Epithelial cell of proximal tubule (primary cell): ENCODE data around the gene PIBF1. TPM values are rescaled to one million over a fixed set of nuclear protein-coding genes. Genes with fewer than 3 reads are reported as not detected.
A peak's percentile ranks its signal among the peaks of the same experiment; 100 is the strongest.
"Not testable (repeated sequence)": the region's sequence is repeated elsewhere in the genome, so short reads cannot be mapped to it uniquely, and the experiment has no call there.

Experiments used
- DNase-seq: peaks from one replicate; pipeline ENCODE4 v3.0.0-alpha.2; 2011; ENCODE audit warnings: low read depth
- H3K4me3 ChIP-seq: 2 replicates; pipeline ENCODE4 v1.5.1; 2011; ENCODE audit warnings: low read depth, mild to moderate bottlenecking, low read length
- CTCF ChIP-seq: conservative IDR thresholded peaks from 2 replicates; pipeline ENCODE4 v1.5.1; 2012; ENCODE audit warnings: low read depth, mild to moderate bottlenecking, low read length
- total RNA-seq: library from RNA; depleted of rRNA; stranded (reverse); fragments of >200 nt; gene quantifications from 2 replicates; pipeline ENCODE4 v1.2.3, GENCODE V29; 2015

Gene PIBF1
- total RNA-seq, 1 donor from 2014 or later = 13.1 TPM

GRCh38 chr13:72757792-72758535, 24.0 kb upstream of the PIBF1 start:
- no peak for DNase-seq
- TF ChIP-seq CTCF = no peak
- H3K4me3 ChIP-seq = no peak overlapping the region

DNA sequence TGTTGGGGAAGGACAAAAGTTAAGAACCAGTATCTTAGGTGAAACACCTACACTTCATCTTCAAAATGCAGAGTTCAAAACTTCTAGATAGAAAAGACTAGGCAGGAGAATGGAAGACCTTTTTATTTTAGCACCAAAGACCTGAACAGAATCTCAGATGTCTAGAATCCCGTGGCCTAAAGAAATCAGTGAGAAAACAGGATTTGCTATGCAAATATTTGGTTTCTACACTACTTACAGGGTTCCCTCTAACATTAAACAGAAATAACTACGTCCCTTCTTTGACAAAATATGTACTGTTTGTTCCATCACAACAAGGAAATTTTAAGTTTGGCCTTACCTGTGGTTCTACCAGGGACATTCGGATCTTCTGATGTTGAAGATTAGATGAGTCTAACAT, 21.7 kb upstream of the PIBF1 start:
- TF ChIP-seq CTCF = no peak

GRCh38 chr13:72763411-72763810, 18.5 kb upstream of the PIBF1 start:
- TF ChIP-seq CTCF = no peak
- H3K4me3 ChIP-seq = no peak overlapping the region
- DNase-seq = no peak

More for the DNA sequence above, 21.7 kb upstream of the PIBF1 start:
- H3K4me3 ChIP-seq = no peak overlapping the region
- no peak for DNase-seq

DNA sequence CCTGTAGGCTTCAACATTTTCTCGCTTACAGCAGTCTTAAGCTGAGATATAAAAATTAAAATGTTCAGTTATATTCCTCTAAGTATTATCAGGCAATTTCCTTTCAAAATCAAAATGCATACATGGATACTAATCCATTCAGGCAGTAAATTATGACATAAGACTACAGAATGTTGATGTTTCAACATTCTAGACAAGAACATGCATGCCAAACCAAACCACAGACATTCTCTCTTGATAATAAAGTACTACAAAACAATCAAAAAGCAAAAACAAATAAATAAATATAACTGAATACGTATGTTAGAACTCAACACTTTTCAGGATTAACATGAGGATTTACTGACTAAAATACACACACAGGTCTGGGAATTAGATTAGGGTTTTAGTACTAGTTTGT, 7.9 kb upstream of the PIBF1 start:
- TF ChIP-seq CTCF = no peak
- no peak for DNase-seq

DNA sequence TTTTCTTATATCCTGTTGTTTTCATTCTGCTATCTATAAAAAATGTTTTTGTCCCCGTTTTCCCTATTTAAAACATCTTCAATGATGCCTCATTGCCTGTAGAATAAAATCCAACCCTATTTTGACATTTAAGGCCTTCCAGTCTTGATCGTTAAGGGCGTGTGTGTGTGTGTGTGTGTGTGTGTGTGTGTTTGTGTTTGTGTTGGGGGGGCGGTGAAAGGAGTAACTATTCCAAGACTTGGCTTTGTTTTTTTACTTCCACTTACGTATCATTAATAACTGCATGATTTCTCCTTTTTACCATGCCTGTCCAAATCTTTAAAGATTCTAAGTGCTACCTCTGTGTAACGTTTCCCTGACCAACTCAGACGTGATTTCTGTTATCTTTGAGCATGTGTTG, 784 bp downstream of the PIBF1 start:
- peak overlapping the region; percentile 97 for H3K4me3 ChIP-seq
- no peak for TF ChIP-seq CTCF
- no peak for DNase-seq

More for the DNA sequence above, 7.9 kb upstream of the PIBF1 start:
- H3K4me3 ChIP-seq = no peak overlapping the region

DNA sequence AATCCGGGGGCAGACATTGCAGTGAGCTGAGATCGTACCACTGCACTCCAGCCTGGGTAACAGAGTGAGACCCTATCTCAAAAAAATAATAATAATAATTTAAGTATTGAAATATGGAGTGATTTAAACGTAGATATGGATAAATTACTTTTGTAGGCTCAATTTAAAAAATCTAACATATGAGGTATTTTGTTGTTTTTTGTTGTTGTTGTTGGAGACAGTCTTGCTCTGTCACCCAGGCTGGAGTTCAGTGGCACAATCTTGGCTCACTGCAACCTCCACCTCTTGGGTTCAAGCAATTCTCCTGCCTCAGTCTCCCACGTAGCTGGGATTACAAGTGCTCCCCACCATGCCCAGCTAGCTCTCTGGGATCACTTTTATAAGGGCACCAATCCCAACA, 2.7 kb downstream of the PIBF1 start:
- not testable (repeated sequence) for DNase-seq, H3K4me3 ChIP-seq

DNA sequence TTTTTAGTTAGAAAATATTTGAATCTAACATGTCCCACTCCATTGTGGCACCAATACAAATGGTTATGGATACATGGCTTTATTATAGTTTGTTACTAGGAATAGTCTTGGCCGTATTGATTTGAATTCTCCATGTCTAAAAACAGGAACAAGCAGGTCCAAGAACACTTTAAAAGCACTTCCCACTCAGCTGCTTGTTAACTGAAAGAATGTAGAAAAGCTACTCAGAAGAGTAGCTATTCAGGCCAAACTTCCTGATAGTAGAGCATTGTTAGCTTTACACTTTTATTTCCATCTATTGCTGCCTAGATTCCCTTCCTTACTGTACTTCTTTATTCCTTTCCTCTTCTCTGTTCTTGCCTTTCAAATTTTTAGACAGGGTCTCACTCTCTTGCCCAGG, 6.9 kb downstream of the PIBF1 start:
- no peak for TF ChIP-seq CTCF
- no peak for DNase-seq

More for the DNA sequence above, 6.9 kb downstream of the PIBF1 start:
- H3K4me3 ChIP-seq = no peak overlapping the region
